GM19328 (cell line): Measurements from ENCODE around the gene GPS1.
A peak's percentile ranks its signal among the peaks of the same experiment; 100 is the strongest.

ENCODE experiments used
- ATAC-seq: cut with Tn5 transposase; IDR thresholded peaks from one replicate; pipeline ENCODE4 v1.9.1; 2021; ENCODE audit warnings: mild to moderate bottlenecking, moderate library complexity; ENCODE audit not compliant: unreplicated experiment

Gene GPS1

GRCh38 chr17:82056729-82057621 is 5.3 kb downstream of the GPS1 start:
- no peak for ATAC-seq

GRCh38 chr17:82058230-82058854 is 6.6 kb downstream of the GPS1 start:
- no peak for ATAC-seq

GRCh38 chr17:82058855-82059249 is 7.2 kb downstream of the GPS1 start:
- ATAC-seq = no peak

- no peak for ATAC-seq
Observed at GRCh38 chr17:82059272-82060000, 7.7 kb downstream of the GPS1 start.

DNA sequence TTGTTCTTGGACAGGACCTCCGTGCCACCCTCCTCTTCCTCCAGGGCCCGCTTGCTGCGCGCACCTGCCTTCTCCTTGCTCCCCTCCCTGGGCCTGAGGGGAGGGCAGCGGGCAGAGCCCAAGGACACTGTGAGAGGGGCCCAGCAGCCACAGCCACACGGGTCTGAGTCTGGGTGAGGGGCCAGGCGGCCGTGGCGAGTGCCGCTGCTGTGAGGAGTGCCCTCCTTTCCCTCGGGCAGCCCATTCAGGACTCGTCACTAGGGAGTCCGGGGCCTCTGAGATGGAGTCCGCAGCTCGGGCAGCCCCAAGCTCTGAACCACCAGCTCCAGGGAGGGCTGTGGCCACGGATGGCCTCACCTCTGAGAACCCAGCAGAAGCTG is 8.3 kb downstream of the GPS1 start:
- no peak for ATAC-seq

GRCh38 chr17:82060614-82061013 is 8.9 kb downstream of the GPS1 start:
- no peak for ATAC-seq

- no peak for ATAC-seq
Observed at GRCh38 chr17:82061047-82061925, 9.6 kb downstream of the GPS1 start.

DNA sequence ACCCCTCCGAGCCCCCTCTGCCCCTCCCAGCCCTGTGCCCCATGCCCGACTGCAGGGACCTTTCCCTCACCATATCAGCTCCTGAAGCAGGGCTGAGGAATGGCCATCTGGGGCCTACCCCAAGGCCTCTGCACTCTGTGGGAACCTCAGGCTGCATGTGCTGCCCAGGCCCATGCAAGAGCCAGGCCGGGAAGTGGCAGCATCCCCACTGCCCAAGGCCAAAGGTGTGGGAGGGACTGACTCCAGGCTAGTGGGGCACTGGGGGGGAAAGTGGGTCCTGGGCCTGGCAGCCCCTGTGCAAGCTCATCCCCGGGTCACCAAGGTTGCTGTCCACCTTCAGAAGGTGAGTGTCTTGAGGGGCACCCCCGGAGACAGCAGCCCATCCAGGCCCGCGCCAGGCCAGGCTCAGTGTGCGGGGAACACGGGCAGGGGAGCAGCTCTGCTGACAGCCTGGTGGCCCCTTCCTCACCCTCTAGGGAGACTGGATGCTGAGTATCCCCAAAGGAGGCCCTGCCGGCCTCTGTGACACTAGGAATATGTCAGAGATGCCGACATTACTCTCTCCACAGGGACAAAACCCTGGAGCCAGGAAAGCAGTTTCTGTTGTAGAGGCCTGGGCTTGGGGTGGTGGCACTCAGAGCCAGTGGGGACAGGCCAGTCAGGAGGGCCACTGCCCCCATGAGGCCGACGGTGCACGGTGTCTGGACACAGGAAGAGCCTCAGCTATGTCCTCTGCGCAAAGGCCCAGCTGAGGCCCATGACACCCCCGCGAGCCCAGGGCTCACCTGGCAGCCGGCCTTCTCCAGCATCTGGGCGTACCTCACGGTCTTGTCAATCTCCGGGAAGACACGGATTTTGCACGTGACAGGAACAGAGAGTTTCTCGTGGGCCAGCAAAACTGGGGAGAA is 10.6 kb downstream of the GPS1 start:
- no peak for ATAC-seq

GRCh38 chr17:82062984-82063368 is 11.3 kb downstream of the GPS1 start:
- ATAC-seq = no peak

DNA sequence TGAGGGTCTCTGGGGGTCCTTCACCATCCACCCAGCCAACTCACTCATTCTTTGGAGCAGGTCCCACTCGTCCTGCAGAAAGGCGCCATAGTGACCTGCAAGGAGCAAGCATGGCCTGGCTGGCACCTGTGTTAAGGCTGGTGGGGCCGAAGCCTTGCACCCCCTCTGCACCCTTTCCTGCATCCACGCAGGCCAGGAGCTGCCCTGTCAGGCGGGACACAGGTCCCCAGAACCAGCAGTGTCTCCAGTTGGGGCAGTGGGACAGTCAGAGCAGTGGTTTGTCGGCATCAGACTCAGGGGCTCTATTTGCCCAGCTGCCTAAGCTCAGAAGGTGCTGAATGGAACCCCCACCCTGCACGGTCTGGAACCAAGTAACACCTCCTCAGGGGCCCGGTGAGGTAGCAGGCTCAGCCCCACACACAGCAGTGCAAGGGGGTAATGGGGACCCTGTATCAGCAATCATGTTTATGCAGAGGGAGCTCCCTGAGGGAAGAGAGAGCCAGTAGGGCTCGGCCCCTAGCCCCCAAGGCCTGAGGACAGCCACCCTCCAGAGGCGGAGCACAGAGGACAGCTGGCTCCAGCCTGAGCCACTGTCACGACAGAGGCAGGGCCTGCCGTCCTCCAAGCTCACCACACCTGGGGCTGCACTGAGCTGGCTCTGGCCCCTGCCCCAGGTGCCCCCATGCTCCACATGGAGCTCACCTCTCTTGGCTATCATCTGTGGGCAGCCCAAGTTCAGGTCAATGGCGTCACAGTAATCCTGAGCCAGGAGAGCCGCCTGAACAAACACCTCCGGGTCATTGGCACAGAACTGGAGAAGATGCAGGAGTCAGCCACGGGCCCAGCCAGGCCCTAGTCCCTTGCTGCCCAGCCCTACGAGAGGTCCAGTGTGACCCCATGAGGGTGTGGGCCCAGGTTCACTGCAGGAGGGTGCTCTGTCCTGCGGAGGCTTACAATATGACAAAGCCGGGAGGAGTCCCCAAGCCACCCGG is 12.0 kb downstream of the GPS1 start:
- ATAC-seq = no peak

GRCh38 chr17:82064433-82065192 is 12.9 kb downstream of the GPS1 start:
- no peak for ATAC-seq

GRCh38 chr17:82065193-82065637 is 13.5 kb downstream of the GPS1 start:
- peak; percentile 20 for ATAC-seq

- ATAC-seq = peak; percentile 60
Observed at GRCh38 chr17:82065638-82066303, 14.1 kb downstream of the GPS1 start, which contains the start of gene DUS1L. DUS1L (minus strand) TSS chr17:82065804; CDS start chr17:82065059, 745 bp downstream.

DNA sequence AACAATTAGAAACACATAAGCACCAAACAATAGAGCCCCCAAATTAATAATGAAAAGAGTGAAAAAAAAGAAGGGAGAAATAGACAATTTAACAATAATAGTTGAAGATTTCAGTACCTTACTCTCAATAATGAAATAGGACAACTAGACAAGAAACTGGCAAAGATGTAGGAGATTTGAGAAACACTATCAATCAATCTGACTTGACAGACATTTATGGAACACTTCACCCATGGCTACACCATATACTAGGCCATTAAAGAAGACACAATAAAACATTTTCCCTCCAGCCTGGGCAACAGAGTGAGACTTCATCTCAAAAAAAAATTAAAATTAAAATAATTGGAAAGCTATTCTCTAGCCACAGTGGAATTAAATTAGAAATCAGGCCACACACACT is 18.9 kb downstream of the GPS1 start:
- no peak for ATAC-seq

DNA sequence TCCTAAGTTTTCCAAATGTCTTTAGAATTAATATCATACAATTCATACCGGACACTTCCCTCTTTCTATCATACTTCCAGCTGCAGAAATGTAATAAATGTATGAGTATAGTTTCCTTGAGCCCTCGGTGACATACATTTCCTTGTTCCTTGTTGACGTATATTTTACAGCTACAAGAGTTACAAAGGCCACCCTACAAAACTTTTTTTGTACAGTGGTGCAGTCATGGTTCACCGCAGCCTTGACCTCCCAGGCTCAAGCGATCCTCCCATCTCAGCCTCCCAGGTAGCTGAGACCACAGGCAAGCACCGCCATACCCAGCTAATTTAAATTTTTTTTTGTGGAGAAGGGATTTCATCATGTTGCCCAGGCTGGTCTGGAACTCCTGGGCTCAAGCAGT is 21.1 kb downstream of the GPS1 start:
- ATAC-seq = no peak

DNA sequence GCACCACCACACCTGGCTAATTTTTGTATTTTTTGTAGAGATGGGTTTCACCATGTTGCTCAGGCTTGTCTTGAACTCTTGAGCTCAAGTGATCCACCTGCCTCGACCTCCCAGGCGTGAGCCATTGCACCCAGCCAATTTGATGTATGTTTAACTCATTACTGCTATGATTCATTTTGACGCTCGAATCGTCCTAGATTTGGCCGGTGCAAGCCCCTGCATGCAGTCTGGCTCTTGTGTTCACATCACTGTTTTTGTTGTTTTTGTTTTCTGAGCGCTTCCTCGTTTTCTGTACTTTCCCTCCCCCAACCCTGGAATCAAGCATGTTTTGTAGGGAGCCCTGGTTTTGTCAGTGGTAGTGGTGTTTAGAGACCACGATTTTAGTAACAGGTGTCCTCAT is 21.7 kb downstream of the GPS1 start:
- no peak for ATAC-seq
